ENCODE data around the gene SLC27A1. TPM values are rescaled to one million over a fixed set of nuclear protein-coding genes. Genes with fewer than 3 reads are reported as not detected.

The SLC27A1 gene
- total and polyA plus RNA-seq, 9 of the 15 experiments (the other 6 are each of a cell fraction or from before 2014, with no cell fraction given) = 0.06 to 3.0 (median 1.1) TPM

GRCh38 chr19:17496337-17496997 lies 26.1 kb downstream of the SLC27A1 start (continued):
- TF ChIP-seq RBM34 (IDR thresholded peaks at IDR 0.05; ENCODE audit: borderline replicate concordance, insufficient read depth, low read length) = no peak
- peak in 1 of 2 experiments; percentile 32; a peak in 1 of 4 replicates for TF ChIP-seq RCOR1 (IDR thresholded peaks at IDR 0.05; ENCODE audit: borderline replicate concordance in 1 of 2, low read depth in 2 of 2, low read length in 2 of 2)
- TF ChIP-seq PHB (CRISPR knock-in tag; IDR thresholded peaks at IDR 0.05) = no peak
- TF ChIP-seq CC2D1A (IDR thresholded peaks at IDR 0.05) = peak; percentile 36; the same call in 1 of the 2 replicates
- TF ChIP-seq, protein P1, sequence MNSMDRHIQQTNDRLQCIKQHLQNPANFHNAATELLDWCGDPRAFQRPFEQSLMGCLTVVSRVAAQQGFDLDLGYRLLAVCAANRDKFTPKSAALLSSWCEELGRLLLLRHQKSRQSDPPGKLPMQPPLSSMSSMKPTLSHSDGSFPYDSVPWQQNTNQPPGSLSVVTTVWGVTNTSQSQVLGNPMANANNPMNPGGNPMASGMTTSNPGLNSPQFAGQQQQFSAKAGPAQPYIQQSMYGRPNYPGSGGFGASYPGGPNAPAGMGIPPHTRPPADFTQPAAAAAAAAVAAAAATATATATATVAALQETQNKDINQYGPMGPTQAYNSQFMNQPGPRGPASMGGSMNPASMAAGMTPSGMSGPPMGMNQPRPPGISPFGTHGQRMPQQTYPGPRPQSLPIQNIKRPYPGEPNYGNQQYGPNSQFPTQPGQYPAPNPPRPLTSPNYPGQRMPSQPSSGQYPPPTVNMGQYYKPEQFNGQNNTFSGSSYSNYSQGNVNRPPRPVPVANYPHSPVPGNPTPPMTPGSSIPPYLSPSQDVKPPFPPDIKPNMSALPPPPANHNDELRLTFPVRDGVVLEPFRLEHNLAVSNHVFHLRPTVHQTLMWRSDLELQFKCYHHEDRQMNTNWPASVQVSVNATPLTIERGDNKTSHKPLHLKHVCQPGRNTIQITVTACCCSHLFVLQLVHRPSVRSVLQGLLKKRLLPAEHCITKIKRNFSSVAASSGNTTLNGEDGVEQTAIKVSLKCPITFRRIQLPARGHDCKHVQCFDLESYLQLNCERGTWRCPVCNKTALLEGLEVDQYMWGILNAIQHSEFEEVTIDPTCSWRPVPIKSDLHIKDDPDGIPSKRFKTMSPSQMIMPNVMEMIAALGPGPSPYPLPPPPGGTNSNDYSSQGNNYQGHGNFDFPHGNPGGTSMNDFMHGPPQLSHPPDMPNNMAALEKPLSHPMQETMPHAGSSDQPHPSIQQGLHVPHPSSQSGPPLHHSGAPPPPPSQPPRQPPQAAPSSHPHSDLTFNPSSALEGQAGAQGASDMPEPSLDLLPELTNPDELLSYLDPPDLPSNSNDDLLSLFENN (IDR thresholded peaks at IDR 0.05; ENCODE audit: low read depth in 2 of 2, low read length in 2 of 2) = 0 out of 4 replicates have a peak, but pooled peaks of 1 of the 2 experiments have one; percentile 30
- TF ChIP-seq ZNF12 (CRISPR knock-in tag; IDR thresholded peaks at IDR 0.05) = no peak
- peak; percentile 35; the same call in 1 of the 2 replicates for TF ChIP-seq ZFX (CRISPR knock-in tag; IDR thresholded peaks at IDR 0.05)
- TF ChIP-seq ATF7 (IDR thresholded peaks at IDR 0.05) = peak; percentile 53; the same call in 1 of the 2 replicates
- TF ChIP-seq MYC (IDR thresholded peaks at IDR 0.05; ENCODE audit: low read depth, low read length) = peak; percentile 56
- TF ChIP-seq MYC (CRISPR knock-in tag; IDR thresholded peaks at IDR 0.05; ENCODE audit: borderline replicate concordance, low read depth) = no peak
- TF ChIP-seq ZNF740 (CRISPR knock-in tag; IDR thresholded peaks at IDR 0.05) = peak; percentile 38
- TF ChIP-seq ZNF740 (tag; IDR thresholded peaks at IDR 0.05) = no peak
- TF ChIP-seq, protein P2, sequence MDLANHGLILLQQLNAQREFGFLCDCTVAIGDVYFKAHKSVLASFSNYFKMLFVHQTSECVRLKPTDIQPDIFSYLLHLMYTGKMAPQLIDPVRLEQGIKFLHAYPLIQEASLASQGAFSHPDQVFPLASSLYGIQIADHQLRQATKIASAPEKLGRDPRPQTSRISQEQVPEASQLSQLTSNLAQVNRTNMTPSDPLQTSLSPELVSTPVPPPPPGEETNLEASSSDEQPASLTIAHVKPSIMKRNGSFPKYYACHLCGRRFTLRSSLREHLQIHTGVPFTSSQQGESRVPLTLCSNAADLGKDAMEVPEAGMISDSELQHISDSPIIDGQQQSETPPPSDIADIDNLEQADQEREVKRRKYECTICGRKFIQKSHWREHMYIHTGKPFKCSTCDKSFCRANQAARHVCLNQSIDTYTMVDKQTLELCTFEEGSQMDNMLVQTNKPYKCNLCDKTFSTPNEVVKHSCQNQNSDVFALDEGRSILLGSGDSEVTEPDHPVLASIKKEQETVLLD (IDR thresholded peaks at IDR 0.05) = 0 out of 2 replicates have a peak, but pooled peaks have one; percentile 24
- 0 out of 2 replicates have a peak, but pooled peaks have one; percentile 40 for TF ChIP-seq GABPB1 (CRISPR knock-in tag; IDR thresholded peaks at IDR 0.05)
- TF ChIP-seq, protein P3, sequence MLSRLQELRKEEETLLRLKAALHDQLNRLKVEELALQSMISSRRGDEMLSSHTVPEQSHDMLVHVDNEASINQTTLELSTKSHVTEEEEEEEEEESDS (CRISPR knock-in tag; IDR thresholded peaks at IDR 0.05) = no peak
- no peak for TF ChIP-seq TAF7 (tag; IDR thresholded peaks at IDR 0.05)
- TF ChIP-seq NR2C2 (CRISPR knock-in tag; IDR thresholded peaks at IDR 0.05) = 0 out of 2 replicates have a peak, but pooled peaks have one; percentile 61
- no peak for TF ChIP-seq NR2C2 (tag; IDR thresholded peaks at IDR 0.05)
- no peak for TF ChIP-seq PTBP1 (IDR thresholded peaks at IDR 0.05; ENCODE audit: low read depth, low read length)
- no peak for TF ChIP-seq ELF2 (CRISPR knock-in tag; IDR thresholded peaks at IDR 0.05)
- TF ChIP-seq SP1 (CRISPR knock-in tag; IDR thresholded peaks at IDR 0.05) = peak; percentile 68
